ENCODE data around the gene PLCB3.

PLCB3 gene

DNA sequence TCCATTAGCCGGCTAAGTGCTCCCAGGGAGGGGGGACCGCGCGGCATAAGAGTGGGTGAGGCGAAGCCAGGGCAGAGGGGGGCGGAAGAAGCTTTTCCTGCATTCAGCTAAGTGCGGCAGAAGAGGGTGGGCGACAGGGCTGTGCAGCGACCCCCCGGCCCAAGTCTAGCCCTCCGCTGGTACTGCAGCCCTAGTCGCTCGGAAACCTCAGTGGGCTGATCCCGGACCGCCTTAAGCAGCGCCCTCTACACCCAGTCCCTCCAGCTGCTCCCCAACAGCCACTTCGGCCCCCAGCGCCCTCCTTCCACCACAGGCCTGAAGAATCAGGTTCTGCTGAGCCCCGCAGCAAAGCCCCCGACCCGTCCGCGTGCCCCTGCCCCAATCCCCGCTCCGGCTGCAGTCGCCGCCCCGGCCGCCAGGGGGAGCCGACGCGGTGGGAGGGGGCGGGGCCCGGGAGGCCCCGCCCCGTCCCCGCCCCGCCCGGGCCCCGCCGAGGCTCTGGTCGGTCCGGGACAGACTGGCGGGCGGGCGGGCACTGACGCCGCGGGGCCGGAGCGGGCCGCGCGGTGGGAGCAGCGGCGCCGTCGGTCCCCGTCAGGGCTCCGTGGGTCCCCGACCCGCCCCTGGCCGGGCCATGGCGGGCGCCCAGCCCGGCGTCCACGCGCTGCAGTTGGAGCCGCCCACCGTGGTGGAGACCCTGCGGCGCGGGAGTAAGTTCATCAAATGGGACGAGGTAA lies at the start of gene PLCB3:
Gene PLCB3 (plus strand): TSS at position 515 of the 737 bp plus-strand sequence. CDS start 120 bp downstream, at position 635.
- DNase-seq, result peak in 1 of 2 donors; percentile 50

- DNase-seq, result no peak
Measured at GRCh38 chr11:64201543-64201942, 49.8 kb upstream of the PLCB3 start.

DNA sequence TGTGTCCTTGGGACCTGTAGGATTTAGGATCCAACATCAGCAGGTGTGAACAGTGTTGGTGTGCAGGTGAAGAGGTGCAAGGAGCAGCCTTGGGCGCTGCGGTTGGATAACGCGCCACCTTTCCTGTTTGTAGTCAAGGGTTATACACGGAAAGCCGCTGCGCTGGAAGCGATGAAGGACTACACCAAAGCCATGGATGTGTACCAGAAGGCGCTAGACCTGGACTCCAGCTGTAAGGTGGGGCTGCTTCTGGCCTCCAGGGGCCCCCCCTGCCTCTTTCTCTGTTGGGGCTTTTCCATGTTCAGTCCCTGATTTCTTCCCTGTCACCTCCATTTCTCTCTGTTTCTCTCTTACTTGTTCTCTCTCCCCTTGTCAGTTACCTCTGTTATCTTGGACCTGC lies 48.3 kb upstream of the PLCB3 start:
- no peak for DNase-seq

DNA sequence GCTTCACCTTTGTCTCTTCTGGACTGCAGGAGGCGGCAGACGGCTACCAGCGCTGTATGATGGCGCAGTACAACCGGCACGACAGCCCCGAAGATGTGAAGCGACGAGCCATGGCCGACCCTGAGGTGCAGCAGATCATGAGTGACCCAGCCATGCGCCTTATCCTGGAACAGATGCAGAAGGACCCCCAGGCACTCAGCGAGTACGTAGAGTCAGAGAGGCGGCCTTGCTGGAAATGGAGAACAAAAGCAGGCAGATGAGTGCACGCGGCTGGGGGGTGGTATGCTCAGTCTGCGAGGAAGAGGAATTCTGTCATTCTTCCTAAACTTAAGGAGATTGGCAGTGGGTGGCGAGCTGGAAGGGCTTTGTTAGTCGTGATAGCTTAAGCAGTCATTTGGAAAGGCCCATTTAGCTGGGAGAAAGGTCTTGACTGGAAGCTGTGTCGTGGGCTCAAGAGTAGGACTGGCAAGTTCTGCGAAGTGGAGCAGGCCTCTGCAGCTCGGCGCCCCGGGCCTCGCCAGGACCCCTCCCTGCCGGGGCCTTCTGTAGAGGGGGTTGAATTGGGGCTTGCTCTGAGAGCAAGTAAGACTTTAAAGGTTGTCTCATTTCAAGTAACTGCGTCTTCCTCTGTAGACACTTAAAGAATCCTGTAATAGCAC lies 47.8 kb upstream of the PLCB3 start:
- DNase-seq, result no peak

DNA sequence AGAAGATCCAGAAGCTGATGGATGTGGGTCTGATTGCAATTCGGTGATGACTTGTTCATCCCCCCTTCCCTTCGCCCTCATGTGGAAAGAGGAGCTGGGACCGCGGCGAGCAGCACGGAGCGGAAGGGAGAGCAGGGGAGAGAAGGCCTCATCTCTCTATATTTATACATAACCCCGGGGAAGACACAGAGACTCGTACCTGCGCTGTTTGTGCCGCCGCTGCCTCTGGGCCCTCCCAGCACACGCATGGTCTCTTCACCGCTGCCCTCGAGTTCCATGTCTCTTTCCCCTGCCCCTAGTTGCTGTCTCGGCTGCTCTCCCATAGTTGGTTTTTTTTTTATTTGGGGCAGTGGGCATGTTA lies 47.3 kb upstream of the PLCB3 start:
- no peak for DNase-seq

GRCh38 chr11:64204464-64204989 lies 46.8 kb upstream of the PLCB3 start:
- DNase-seq, result peak; percentile 75 to 78

- peak in 1 of 2 donors; percentile 23 for DNase-seq
Measured at GRCh38 chr11:64206457-64207255, 44.7 kb upstream of the PLCB3 start, which contains the start of gene FERMT3. TSS of gene FERMT3 (plus strand) at chr11:64206721. CDS start at chr11:64207365, 644 bp downstream.

- DNase-seq, result no peak
Measured at GRCh38 chr11:64207256-64208085, 43.9 kb upstream of the PLCB3 start.

DNA sequence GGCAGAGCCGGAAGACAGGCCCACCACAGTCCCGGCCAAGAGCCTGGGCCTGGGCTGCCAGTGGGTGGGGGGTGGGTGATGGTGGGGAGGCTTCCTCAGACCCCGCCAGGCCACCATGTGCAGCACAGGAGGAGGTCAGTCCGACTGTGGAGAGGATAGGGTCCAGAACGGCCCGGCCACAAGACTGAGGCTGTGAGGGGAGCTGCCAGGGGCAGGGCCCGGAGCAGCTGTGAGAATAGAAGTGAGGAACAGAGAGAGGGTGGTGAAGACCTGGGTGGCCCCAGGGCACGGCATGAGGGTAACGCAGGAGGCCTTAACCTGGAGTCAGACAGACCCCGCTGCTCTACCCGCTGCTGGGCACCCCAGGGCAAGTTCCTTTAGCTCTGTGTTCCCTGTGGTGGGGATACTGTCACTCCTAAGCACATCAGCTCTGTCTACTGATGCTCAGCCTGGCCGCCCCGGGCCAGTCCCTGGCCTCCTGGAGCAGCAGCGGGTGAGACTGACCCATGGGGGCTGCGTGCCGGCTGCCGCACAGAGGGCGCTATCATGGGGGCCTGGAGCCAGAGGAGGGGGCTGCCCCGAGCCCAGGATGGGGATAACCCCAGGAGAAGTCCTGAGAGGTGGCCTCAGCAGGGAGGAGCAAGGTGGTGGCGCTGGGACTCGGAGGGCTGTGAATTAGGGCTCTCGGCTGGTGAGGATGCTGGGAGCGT lies 43.1 kb upstream of the PLCB3 start:
- DNase-seq, result no peak

- no peak for DNase-seq
Measured at GRCh38 chr11:64208796-64209562, 42.4 kb upstream of the PLCB3 start.

DNA sequence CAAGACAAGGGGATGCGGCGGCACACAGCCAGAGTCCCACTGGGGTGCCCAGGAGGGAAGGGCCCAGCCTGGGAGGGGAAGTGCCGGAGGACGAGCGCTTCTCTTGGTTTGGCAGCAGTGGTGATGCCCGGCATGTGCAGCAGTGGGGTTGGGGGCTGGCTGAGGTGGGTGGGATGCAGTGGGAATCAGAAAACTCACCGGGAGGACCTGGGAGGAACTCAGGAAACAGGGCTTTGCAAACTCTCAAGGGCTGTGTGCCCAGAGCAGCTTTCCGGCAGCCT lies 41.8 kb upstream of the PLCB3 start:
- DNase-seq, result no peak

- no peak for DNase-seq
Measured at GRCh38 chr11:64210301-64211020, 40.9 kb upstream of the PLCB3 start.

DNA sequence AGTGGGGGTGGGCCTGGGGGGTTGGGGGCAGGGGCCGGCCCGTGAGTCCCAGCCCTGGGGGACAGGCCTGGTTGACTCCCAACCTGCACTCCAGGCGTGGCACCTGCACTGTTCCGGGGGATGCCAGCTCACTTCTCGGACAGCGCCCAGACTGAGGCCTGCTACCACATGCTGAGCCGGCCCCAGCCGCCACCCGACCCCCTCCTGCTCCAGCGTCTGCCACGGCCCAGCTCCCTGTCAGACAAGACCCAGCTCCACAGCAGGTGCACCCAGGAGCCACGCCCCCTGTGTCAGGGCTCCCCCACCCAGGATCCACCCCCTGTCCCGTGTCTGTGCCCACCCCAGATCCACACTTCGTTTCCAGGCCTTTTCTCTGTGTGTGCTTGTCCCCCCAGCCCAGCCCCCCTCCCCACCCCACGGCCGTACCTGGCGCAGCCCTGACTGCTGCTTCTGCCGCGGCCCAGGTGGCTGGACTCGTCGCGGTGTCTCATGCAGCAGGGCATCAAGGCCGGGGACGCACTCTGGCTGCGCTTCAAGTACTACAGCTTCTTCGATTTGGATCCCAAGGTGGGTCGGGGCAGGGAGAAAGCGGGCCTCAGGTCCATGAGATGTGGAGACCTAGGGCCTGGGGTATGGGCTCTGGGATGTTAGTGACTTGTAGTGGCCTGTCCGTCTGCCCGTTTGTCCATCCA lies 40.0 kb upstream of the PLCB3 start:
- no peak for DNase-seq

GRCh38 chr11:64216879-64217278 lies 34.5 kb upstream of the PLCB3 start:
- no peak for DNase-seq

GRCh38 chr11:64218628-64219353 lies 32.5 kb upstream of the PLCB3 start:
- DNase-seq, result no peak

GRCh38 chr11:64219354-64219684 lies 32.0 kb upstream of the PLCB3 start:
- DNase-seq, result no peak

DNA sequence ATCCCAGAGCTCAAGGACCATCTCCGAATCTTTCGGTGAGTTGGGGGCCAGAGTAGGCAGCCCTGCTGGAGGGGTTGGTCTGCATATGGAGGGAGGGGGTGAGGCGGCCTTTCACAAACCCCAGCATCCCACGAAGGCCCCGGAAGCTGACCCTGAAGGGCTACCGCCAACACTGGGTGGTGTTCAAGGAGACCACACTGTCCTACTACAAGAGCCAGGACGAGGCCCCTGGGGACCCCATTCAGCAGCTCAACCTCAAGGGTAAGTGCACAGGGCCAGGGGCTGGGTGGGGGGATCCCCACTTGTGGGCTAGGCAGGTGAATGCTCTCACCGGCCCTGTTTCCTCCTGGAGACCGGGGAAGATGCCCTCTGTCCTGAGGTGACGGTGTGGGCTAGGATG lies 31.6 kb upstream of the PLCB3 start:
- no peak for DNase-seq

GRCh38 chr11:64220271-64220670 lies 31.1 kb upstream of the PLCB3 start:
- DNase-seq, result no peak

DNA sequence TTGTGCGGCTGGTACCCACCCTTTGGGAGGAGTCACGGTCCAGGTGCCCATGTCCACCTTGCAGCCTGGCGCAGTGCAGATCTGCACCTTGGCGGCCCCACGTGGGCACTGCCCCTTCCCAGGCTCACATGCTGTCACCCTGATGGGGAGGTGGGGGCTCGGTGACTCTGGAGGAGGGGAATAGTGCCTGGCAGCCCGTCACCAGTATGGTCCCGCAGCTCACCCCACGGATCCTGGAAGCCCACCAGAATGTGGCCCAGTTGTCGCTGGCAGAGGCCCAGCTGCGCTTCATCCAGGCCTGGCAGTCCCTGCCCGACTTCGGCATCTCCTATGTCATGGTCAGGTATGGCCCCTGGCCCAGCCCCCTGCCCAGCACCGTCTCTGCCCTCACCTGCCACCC lies 30.5 kb upstream of the PLCB3 start:
- no peak for DNase-seq

All from hippocampal formation (tissue), 2 donors.